Measurements from ENCODE around the gene AGPAT3.
A peak's percentile ranks its signal among the peaks of the same experiment; 100 is the strongest.
"Not testable (repeated sequence)": the region's sequence is repeated elsewhere in the genome, so short reads cannot be mapped to it uniquely, and the experiment has no call there.

Gene AGPAT3

GRCh38 chr21:43834146-43834905, 30.7 kb upstream of the AGPAT3 start:
- no peak for DNase-seq

- DNase-seq = no peak
Observed at GRCh38 chr21:43835050-43835449, 30.0 kb upstream of the AGPAT3 start.

GRCh38 chr21:43835861-43836260, 29.2 kb upstream of the AGPAT3 start:
- DNase-seq = no peak

GRCh38 chr21:43836616-43837015, 28.4 kb upstream of the AGPAT3 start:
- DNase-seq = no peak

- no peak for DNase-seq
Observed at GRCh38 chr21:43840259-43840658, 24.8 kb upstream of the AGPAT3 start.

GRCh38 chr21:43842742-43843141, 22.3 kb upstream of the AGPAT3 start:
- peak in 1 of 2 donors; percentile 69 for DNase-seq

GRCh38 chr21:43844906-43845305, 20.1 kb upstream of the AGPAT3 start:
- not testable (repeated sequence) for DNase-seq

- DNase-seq = no peak
Observed at GRCh38 chr21:43845386-43845785, 19.6 kb upstream of the AGPAT3 start.

- no peak for DNase-seq
Observed at GRCh38 chr21:43846430-43846829, 18.6 kb upstream of the AGPAT3 start.

GRCh38 chr21:43847301-43847700, 17.7 kb upstream of the AGPAT3 start:
- no peak for DNase-seq

GRCh38 chr21:43848771-43849170, 16.3 kb upstream of the AGPAT3 start:
- no peak for DNase-seq

- DNase-seq = no peak
Observed at GRCh38 chr21:43849532-43850299, 15.3 kb upstream of the AGPAT3 start.

- DNase-seq = no peak
Observed at GRCh38 chr21:43850728-43851295, 14.2 kb upstream of the AGPAT3 start.

- no peak for DNase-seq
Observed at GRCh38 chr21:43851593-43851992, 13.4 kb upstream of the AGPAT3 start.

GRCh38 chr21:43853851-43854772, 10.9 kb upstream of the AGPAT3 start:
- DNase-seq = no peak

- DNase-seq = peak in 1 of 2 donors; percentile 22
Observed at GRCh38 chr21:43854773-43855633, 10.0 kb upstream of the AGPAT3 start.

- no peak for DNase-seq
Observed at GRCh38 chr21:43855955-43856354, 9.1 kb upstream of the AGPAT3 start.

- DNase-seq = no peak
Observed at GRCh38 chr21:43858806-43859648, 6.0 kb upstream of the AGPAT3 start.

GRCh38 chr21:43859747-43860214, 5.2 kb upstream of the AGPAT3 start:
- no peak for DNase-seq

- DNase-seq = no peak
Observed at GRCh38 chr21:43861706-43862105, 3.3 kb upstream of the AGPAT3 start.

Data from bone marrow (tissue), 2 donors.